ENCODE data around the gene GPR15LG.

Gene GPR15LG

GRCh38 chr10:84185526-84186175 lies 12.1 kb downstream of the GPR15LG start:
- Histone ChIP-seq H3K27ac (ENCODE audit: low read depth, low read length) (no peak overlapping the region), H3K4me3 (ENCODE audit: low read length) (no peak overlapping the region), H3K27me3 (ENCODE audit: control insufficient read depth, insufficient read depth, low read length) (no peaks in the 10 kb centered on the region), H3K36me3 (ENCODE audit: control insufficient read depth, insufficient read depth, low read length) (no peaks in the 10 kb centered on the region), H3K4me1 (ENCODE audit: control insufficient read depth, insufficient read depth, low read length) (no peaks in the 10 kb centered on the region), H3K9ac (ENCODE audit: low read length) (no peak overlapping the region)

- H3K27ac ChIP-seq (ENCODE audit: low read depth, low read length): no peak overlapping the region
- H3K4me1 ChIP-seq (ENCODE audit: control insufficient read depth, insufficient read depth, low read length): no peaks in the 10 kb centered on the region
- H3K36me3 ChIP-seq (ENCODE audit: control insufficient read depth, insufficient read depth, low read length): no peaks in the 10 kb centered on the region
- H3K4me3 ChIP-seq (ENCODE audit: low read length): no peak overlapping the region
- no peak overlapping the region for H3K9ac ChIP-seq (ENCODE audit: low read length)
- H3K27me3 ChIP-seq (ENCODE audit: control insufficient read depth, insufficient read depth, low read length): peaks cover 8% of the 10 kb centered on the region
Measured at GRCh38 chr10:84188815-84189214, 15.2 kb downstream of the GPR15LG start.

GRCh38 chr10:84190621-84191020 lies 17.0 kb downstream of the GPR15LG start:
- Histone ChIP-seq H3K36me3 (ENCODE audit: control insufficient read depth, insufficient read depth, low read length) (no peaks in the 10 kb centered on the region), H3K27me3 (ENCODE audit: control insufficient read depth, insufficient read depth, low read length) (peaks cover 10% of the 10 kb centered on the region), H3K27ac (ENCODE audit: low read depth, low read length) (no peak overlapping the region), H3K4me3 (ENCODE audit: low read length) (no peak overlapping the region), H3K9ac (ENCODE audit: low read length) (no peak overlapping the region), H3K4me1 (ENCODE audit: control insufficient read depth, insufficient read depth, low read length) (no peaks in the 10 kb centered on the region)

- Histone ChIP-seq H3K27ac (ENCODE audit: low read depth, low read length) (no peak overlapping the region), H3K27me3 (ENCODE audit: control insufficient read depth, insufficient read depth, low read length) (peaks cover 10% of the 10 kb centered on the region), H3K4me1 (ENCODE audit: control insufficient read depth, insufficient read depth, low read length) (no peaks in the 10 kb centered on the region), H3K9ac (ENCODE audit: low read length) (no peak overlapping the region), H3K4me3 (ENCODE audit: low read length) (no peak overlapping the region), H3K36me3 (ENCODE audit: control insufficient read depth, insufficient read depth, low read length) (no peaks in the 10 kb centered on the region)
Measured at GRCh38 chr10:84191106-84191505, 17.5 kb downstream of the GPR15LG start.

GRCh38 chr10:84193327-84193726 lies 19.7 kb downstream of the GPR15LG start:
- Histone ChIP-seq H3K36me3 (ENCODE audit: control insufficient read depth, insufficient read depth, low read length) (no peaks in the 10 kb centered on the region), H3K4me3 (ENCODE audit: low read length) (no peak overlapping the region), H3K9ac (ENCODE audit: low read length) (no peak overlapping the region), H3K27me3 (ENCODE audit: control insufficient read depth, insufficient read depth, low read length) (peaks cover 10% of the 10 kb centered on the region), H3K27ac (ENCODE audit: low read depth, low read length) (no peak overlapping the region), H3K4me1 (ENCODE audit: control insufficient read depth, insufficient read depth, low read length) (peaks cover 5% of the 10 kb centered on the region)

GRCh38 chr10:84193846-84194423 lies 20.3 kb downstream of the GPR15LG start:
- no peaks in the 10 kb centered on the region for H3K36me3 ChIP-seq (ENCODE audit: control insufficient read depth, insufficient read depth, low read length)
- H3K27ac ChIP-seq (ENCODE audit: low read depth, low read length): no peak overlapping the region
- H3K27me3 ChIP-seq (ENCODE audit: control insufficient read depth, insufficient read depth, low read length): peaks cover 10% of the 10 kb centered on the region
- peak overlapping the region; percentile 73 for H3K4me3 ChIP-seq (ENCODE audit: low read length)
- peaks cover 5% of the 10 kb centered on the region for H3K4me1 ChIP-seq (ENCODE audit: control insufficient read depth, insufficient read depth, low read length)
- no peak overlapping the region for H3K9ac ChIP-seq (ENCODE audit: low read length)

- peaks cover 5% of the 10 kb centered on the region for H3K4me1 ChIP-seq (ENCODE audit: control insufficient read depth, insufficient read depth, low read length)
- no peaks in the 10 kb centered on the region for H3K36me3 ChIP-seq (ENCODE audit: control insufficient read depth, insufficient read depth, low read length)
- H3K27ac ChIP-seq (ENCODE audit: low read depth, low read length): no peak within 1 kb of the TSS
- H3K27me3 ChIP-seq (ENCODE audit: control insufficient read depth, insufficient read depth, low read length): peaks cover 10% of the 10 kb centered on the region
- H3K4me3 ChIP-seq (ENCODE audit: low read length): peak within 1 kb of the TSS; percentile 73
- peak within 1 kb of the TSS; percentile 4 for H3K9ac ChIP-seq (ENCODE audit: low read length)
Measured at GRCh38 chr10:84194424-84195043, 20.9 kb downstream of the GPR15LG start, which contains the start of gene CDHR1. TSS of gene CDHR1 (plus strand) at chr10:84194537. CDS start at chr10:84194761, 224 bp downstream.

GRCh38 chr10:84195044-84195830 lies 21.6 kb downstream of the GPR15LG start:
- Histone ChIP-seq H3K27ac (ENCODE audit: low read depth, low read length) (no peak overlapping the region), H3K4me1 (ENCODE audit: control insufficient read depth, insufficient read depth, low read length) (peaks cover 5% of the 10 kb centered on the region), H3K4me3 (ENCODE audit: low read length) (peak overlapping the region; percentile 73), H3K9ac (ENCODE audit: low read length) (peak overlapping the region; percentile 4), H3K27me3 (ENCODE audit: control insufficient read depth, insufficient read depth, low read length) (peaks cover 10% of the 10 kb centered on the region), H3K36me3 (ENCODE audit: control insufficient read depth, insufficient read depth, low read length) (no peaks in the 10 kb centered on the region)

- no peak overlapping the region for H3K27ac ChIP-seq (ENCODE audit: low read depth, low read length)
- H3K27me3 ChIP-seq (ENCODE audit: control insufficient read depth, insufficient read depth, low read length): peaks cover 10% of the 10 kb centered on the region
- no peak overlapping the region for H3K9ac ChIP-seq (ENCODE audit: low read length)
- H3K4me1 ChIP-seq (ENCODE audit: control insufficient read depth, insufficient read depth, low read length): peaks cover 5% of the 10 kb centered on the region
- H3K36me3 ChIP-seq (ENCODE audit: control insufficient read depth, insufficient read depth, low read length): no peaks in the 10 kb centered on the region
- peak overlapping the region; percentile 16 for H3K4me3 ChIP-seq (ENCODE audit: low read length)
Measured at GRCh38 chr10:84196083-84196482, 22.5 kb downstream of the GPR15LG start.

- H3K27me3 ChIP-seq (ENCODE audit: control insufficient read depth, insufficient read depth, low read length): peaks cover 8% of the 10 kb centered on the region
- H3K27ac ChIP-seq (ENCODE audit: low read depth, low read length): peak overlapping the region; percentile 7
- no peak overlapping the region for H3K9ac ChIP-seq (ENCODE audit: low read length)
- H3K4me3 ChIP-seq (ENCODE audit: low read length): no peak overlapping the region
- no peaks in the 10 kb centered on the region for H3K36me3 ChIP-seq (ENCODE audit: control insufficient read depth, insufficient read depth, low read length)
- peaks cover 5% of the 10 kb centered on the region for H3K4me1 ChIP-seq (ENCODE audit: control insufficient read depth, insufficient read depth, low read length)
Measured at GRCh38 chr10:84196941-84197340, 23.3 kb downstream of the GPR15LG start.

- Histone ChIP-seq H3K4me1 (ENCODE audit: control insufficient read depth, insufficient read depth, low read length) (peaks cover 5% of the 10 kb centered on the region), H3K4me3 (ENCODE audit: low read length) (no peak overlapping the region), H3K27ac (ENCODE audit: low read depth, low read length) (no peak overlapping the region), H3K27me3 (ENCODE audit: control insufficient read depth, insufficient read depth, low read length) (peaks cover 8% of the 10 kb centered on the region), H3K9ac (ENCODE audit: low read length) (no peak overlapping the region), H3K36me3 (ENCODE audit: control insufficient read depth, insufficient read depth, low read length) (no peaks in the 10 kb centered on the region)
Measured at GRCh38 chr10:84197643-84198042, 24.0 kb downstream of the GPR15LG start.

GRCh38 chr10:84198206-84198915 lies 24.8 kb downstream of the GPR15LG start:
- Histone ChIP-seq H3K9ac (ENCODE audit: low read length) (no peak overlapping the region), H3K27me3 (ENCODE audit: control insufficient read depth, insufficient read depth, low read length) (peaks cover 7% of the 10 kb centered on the region), H3K36me3 (ENCODE audit: control insufficient read depth, insufficient read depth, low read length) (no peaks in the 10 kb centered on the region), H3K4me3 (ENCODE audit: low read length) (no peak overlapping the region), H3K4me1 (ENCODE audit: control insufficient read depth, insufficient read depth, low read length) (peaks cover 5% of the 10 kb centered on the region), H3K27ac (ENCODE audit: low read depth, low read length) (no peak overlapping the region)

Measured in rectal smooth muscle tissue (tissue), 1 donor.